Muscle of arm (tissue), 12 donors: ENCODE measurements around the gene LZIC. TPM values are rescaled to one million over a fixed set of nuclear protein-coding genes. Genes with fewer than 3 reads are reported as not detected.
A peak's percentile ranks its signal among the peaks of the same experiment; 100 is the strongest.

Source experiments
- DNase-seq: peaks from one replicate; pipeline ENCODE4 v3.0.0-alpha.2; 2013
- polyA plus RNA-seq, 12 donors: library from polyadenylated mRNA; unstranded; fragments of 120-200 nt; gene quantifications; one replicate each; pipeline ENCODE4 v1.2.1, GENCODE V29; 2013; ENCODE audit not compliant: insufficient read length in 12 of 12

Gene LZIC
- polyA plus RNA-seq, 12 donors: 46.8 to 82.0 (median 60.2) TPM; not detected in 1

- DNase-seq: no peak
Observed at GRCh38 chr1:9916452-9916851, 26.7 kb downstream of the LZIC start.

GRCh38 chr1:9914610-9914937 lies 28.6 kb downstream of the LZIC start:
- DNase-seq: no peak

- no peak for DNase-seq
Observed at GRCh38 chr1:9912264-9912936, 30.8 kb downstream of the LZIC start.

- DNase-seq: peak; percentile 99
Observed at GRCh38 chr1:9910423-9911178, 32.6 kb downstream of the LZIC start.

GRCh38 chr1:9910076-9910422 lies 33.1 kb downstream of the LZIC start, which contains the start of gene CTNNBIP1:
TSS of gene CTNNBIP1 (minus strand) at chr1:9910269. CDS start at chr1:9872064, 38,205 bp downstream.
- DNase-seq: no peak

GRCh38 chr1:9909234-9910046 lies 33.8 kb downstream of the LZIC start:
- no peak for DNase-seq

GRCh38 chr1:9908871-9909233 lies 34.3 kb downstream of the LZIC start:
- DNase-seq: no peak

- DNase-seq: no peak
Observed at GRCh38 chr1:9907441-9907840, 35.8 kb downstream of the LZIC start.

GRCh38 chr1:9906466-9906865 lies 36.7 kb downstream of the LZIC start:
- DNase-seq: no peak

- DNase-seq: no peak
Observed at GRCh38 chr1:9905010-9905409, 38.2 kb downstream of the LZIC start.

GRCh38 chr1:9904596-9904995 lies 38.6 kb downstream of the LZIC start:
- DNase-seq: no peak

GRCh38 chr1:9903801-9904527 lies 39.2 kb downstream of the LZIC start:
- no peak for DNase-seq

- no peak for DNase-seq
Observed at GRCh38 chr1:9902060-9902452, 41.1 kb downstream of the LZIC start.

- no peak for DNase-seq
Observed at GRCh38 chr1:9901148-9902059, 41.8 kb downstream of the LZIC start.

- no peak for DNase-seq
Observed at GRCh38 chr1:9900142-9901043, 42.8 kb downstream of the LZIC start.

- DNase-seq: no peak
Observed at GRCh38 chr1:9894115-9894514, 49.1 kb downstream of the LZIC start.

- DNase-seq: no peak
Observed at GRCh38 chr1:9892563-9893528, 50.3 kb downstream of the LZIC start.

GRCh38 chr1:9891207-9891606 lies 52.0 kb downstream of the LZIC start:
- DNase-seq: no peak
